Uterus (tissue), 4 donors: ENCODE data around the gene NGLY1. TPM values are rescaled to one million over a fixed set of nuclear protein-coding genes. Genes with fewer than 3 reads are reported as not detected.

Source experiments
- DNase-seq, 2 donors: peaks; one replicate each; pipeline ENCODE4 v3.0.0-alpha.2; 2019 to 2020
- H3K27ac ChIP-seq, 2 donors: fragments of 200-600 bp; sonication (generic); 1 replicate in 1 of 2; 2 replicates in 1 of 2; pipeline ENCODE4 v1.5.1; 2016 to 2018
- H3K27me3 ChIP-seq, 2 donors: fragments of 200-600 bp; sonication (generic); one replicate each; pipeline ENCODE4 v1.5.1; 2018 to 2019; ENCODE audit warnings: control low read depth in 1 of 2
- H3K36me3 ChIP-seq, 2 donors: fragments of 200-600 bp; sonication (generic); one replicate each; pipeline ENCODE4 v1.5.1; 2019; ENCODE audit warnings: control low read depth in 1 of 2
- H3K4me1 ChIP-seq, 2 donors: fragments of 200-600 bp; sonication (generic); one replicate each; pipeline ENCODE4 v1.5.1; 2018 to 2019; ENCODE audit warnings: control low read depth in 1 of 2
- H3K4me3 ChIP-seq, 2 donors: fragments of 200-600 bp; sonication (generic); 1 replicate in 1 of 2; 2 replicates in 1 of 2; pipeline ENCODE4 v1.5.1; 2018 to 2019; ENCODE audit warnings: mild to moderate bottlenecking in 1 of 2
- H3K9me3 ChIP-seq, 2 donors: fragments of 200-600 bp; sonication (generic); one replicate each; pipeline ENCODE4 v1.5.1; 2019; ENCODE audit warnings: control low read depth in 1 of 2
- POLR2A ChIP-seq, 2 donors: fragments of 450-650 bp; IDR thresholded peaks; one replicate each; pipeline ENCODE4 v1.6.1; 2016; ENCODE audit warnings: antibody characterized with exemption in 2 of 2, mild to moderate bottlenecking in 1 of 2, moderate library complexity in 1 of 2
- intact Hi-C: fragments of 100-400 bp; cut with DNase I; formaldehyde crosslinking; loops from one replicate; pipeline ENCODE4 v1.15.1; 2023; ENCODE audit warnings: low total_unique reads
- total RNA-seq, 4 donors: library from RNA; depleted of rRNA in 3 of 4; stranded (reverse); fragments of >200 nt in 3 of 4; gene quantifications; one replicate each; pipeline versions ENCODE4 v1.1.0 to v1.2.4, GENCODE V29; 2014 to 2023
- TF ChIP-seq, protein P1 (sequence below), 4 experiments: fragments of 200-600 bp in 2 of 4; fragments of 450-650 bp in 2 of 4; sonication (generic) in 2 of 4; IDR thresholded peaks; one replicate each; pipeline ENCODE4 v1.5.1; 2016 to 2019; ENCODE audit warnings: antibody characterized with exemption in 4 of 4, mild to moderate bottlenecking in 2 of 4, moderate library complexity in 1 of 4
- donor health status: DM: yes; HTN: yes; CAD: no.

Gene NGLY1
- total RNA-seq, 4 donors from 2014 or later = 7.4 to 59.2 (median 30.3) TPM

GRCh38 chr3:25751048-25751447 lies 32.2 kb downstream of the NGLY1 start:
- H3K27me3 ChIP-seq = no peaks in the 10 kb centered on the region
- H3K4me1 ChIP-seq = no peaks in the 10 kb centered on the region
- DNase-seq = no peak
- no peak overlapping the region for H3K4me3 ChIP-seq
- no peak for TF ChIP-seq POLR2A (IDR thresholded peaks at IDR 0.05)
- TF ChIP-seq, protein P1, sequence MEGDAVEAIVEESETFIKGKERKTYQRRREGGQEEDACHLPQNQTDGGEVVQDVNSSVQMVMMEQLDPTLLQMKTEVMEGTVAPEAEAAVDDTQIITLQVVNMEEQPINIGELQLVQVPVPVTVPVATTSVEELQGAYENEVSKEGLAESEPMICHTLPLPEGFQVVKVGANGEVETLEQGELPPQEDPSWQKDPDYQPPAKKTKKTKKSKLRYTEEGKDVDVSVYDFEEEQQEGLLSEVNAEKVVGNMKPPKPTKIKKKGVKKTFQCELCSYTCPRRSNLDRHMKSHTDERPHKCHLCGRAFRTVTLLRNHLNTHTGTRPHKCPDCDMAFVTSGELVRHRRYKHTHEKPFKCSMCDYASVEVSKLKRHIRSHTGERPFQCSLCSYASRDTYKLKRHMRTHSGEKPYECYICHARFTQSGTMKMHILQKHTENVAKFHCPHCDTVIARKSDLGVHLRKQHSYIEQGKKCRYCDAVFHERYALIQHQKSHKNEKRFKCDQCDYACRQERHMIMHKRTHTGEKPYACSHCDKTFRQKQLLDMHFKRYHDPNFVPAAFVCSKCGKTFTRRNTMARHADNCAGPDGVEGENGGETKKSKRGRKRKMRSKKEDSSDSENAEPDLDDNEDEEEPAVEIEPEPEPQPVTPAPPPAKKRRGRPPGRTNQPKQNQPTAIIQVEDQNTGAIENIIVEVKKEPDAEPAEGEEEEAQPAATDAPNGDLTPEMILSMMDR (IDR thresholded peaks at IDR 0.05) = no peak
- no peaks in the 10 kb centered on the region for H3K9me3 ChIP-seq
- intact Hi-C loops = no loop called here
- H3K36me3 ChIP-seq = no peaks in the 10 kb centered on the region
- H3K27ac ChIP-seq = no peak overlapping the region

DNA sequence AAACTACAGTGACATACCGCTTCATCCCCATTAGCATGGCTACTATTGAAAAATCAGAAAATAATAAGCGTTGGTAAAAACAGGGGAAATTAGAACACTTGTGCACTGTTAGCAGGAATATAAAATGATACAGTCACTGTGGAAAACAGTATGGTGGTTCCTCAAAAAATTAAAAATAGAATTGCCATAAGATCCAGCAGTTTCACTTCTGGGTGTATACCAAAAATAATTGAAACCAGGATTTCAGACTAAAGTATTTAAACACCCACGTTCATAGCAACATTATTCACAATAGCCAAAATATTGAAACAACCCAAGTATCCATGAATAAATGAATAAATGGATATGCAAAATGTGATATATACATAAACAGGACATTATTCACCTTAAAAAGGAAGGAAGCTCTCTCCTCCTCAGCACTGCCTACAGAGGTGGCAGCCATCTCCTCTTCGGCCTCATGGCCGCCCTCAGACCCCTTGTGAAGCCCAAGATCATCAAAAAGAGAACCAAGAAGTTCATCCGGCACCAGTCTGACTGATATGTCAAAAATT lies 34.1 kb downstream of the NGLY1 start:
- no peak for TF ChIP-seq POLR2A (IDR thresholded peaks at IDR 0.05)
- TF ChIP-seq, protein P1 (IDR thresholded peaks at IDR 0.05) = no peak

GRCh38 chr3:25748189-25748588 lies 35.1 kb downstream of the NGLY1 start:
- TF ChIP-seq, protein P1 (IDR thresholded peaks at IDR 0.05) = no peak
- no peak for TF ChIP-seq POLR2A (IDR thresholded peaks at IDR 0.05)
- Histone ChIP-seq H3K9me3 (no peaks in the 10 kb centered on the region), H3K36me3 (no peaks in the 10 kb centered on the region), H3K27ac (no peak overlapping the region), H3K4me3 (no peak overlapping the region), H3K4me1 (no peaks in the 10 kb centered on the region), H3K27me3 (no peaks in the 10 kb centered on the region)
- intact Hi-C loops = no loop called here
- no peak for DNase-seq

More for the DNA sequence above, 34.1 kb downstream of the NGLY1 start:
- intact Hi-C loops = no loop called here
- H3K27ac ChIP-seq = no peak overlapping the region
- no peaks in the 10 kb centered on the region for H3K27me3 ChIP-seq
- no peak overlapping the region for H3K4me3 ChIP-seq
- H3K9me3 ChIP-seq = no peaks in the 10 kb centered on the region
- H3K4me1 ChIP-seq = no peaks in the 10 kb centered on the region
- no peak for DNase-seq
- no peaks in the 10 kb centered on the region for H3K36me3 ChIP-seq

DNA sequence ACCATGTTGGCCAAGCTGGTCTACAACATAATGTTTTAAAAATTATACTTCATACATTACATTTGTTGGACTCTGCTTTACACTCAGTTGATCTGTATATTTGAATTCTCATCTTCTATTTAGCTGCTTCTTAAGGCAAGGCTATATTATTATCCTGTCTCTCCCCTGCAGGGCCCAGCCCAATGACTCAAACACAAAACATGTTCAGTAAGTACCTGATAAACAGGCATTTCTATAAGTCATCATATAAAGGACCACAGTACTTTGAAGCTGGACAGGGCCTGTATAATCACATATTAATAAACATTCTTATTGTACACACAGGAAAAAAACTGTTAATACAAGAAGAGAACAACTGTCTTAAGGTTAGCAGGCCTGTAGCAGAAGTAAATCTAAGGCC lies 36.2 kb downstream of the NGLY1 start:
- Histone ChIP-seq H3K4me1 (no peaks in the 10 kb centered on the region), H3K9me3 (no peaks in the 10 kb centered on the region), H3K27ac (no peak overlapping the region), H3K27me3 (no peaks in the 10 kb centered on the region), H3K4me3 (no peak overlapping the region), H3K36me3 (no peaks in the 10 kb centered on the region)
- intact Hi-C loops = no loop called here
- TF ChIP-seq, protein P1 (IDR thresholded peaks at IDR 0.05) = no peak
- no peak for TF ChIP-seq POLR2A (IDR thresholded peaks at IDR 0.05)
- DNase-seq = no peak

- H3K4me3 ChIP-seq = no peak overlapping the region
- TF ChIP-seq, protein P1 (IDR thresholded peaks at IDR 0.05) = no peak
- TF ChIP-seq POLR2A (IDR thresholded peaks at IDR 0.05) = no peak
- DNase-seq = no peak
- intact Hi-C loops = no loop called here
- no peaks in the 10 kb centered on the region for H3K36me3 ChIP-seq
- no peaks in the 10 kb centered on the region for H3K9me3 ChIP-seq
- H3K27me3 ChIP-seq = no peaks in the 10 kb centered on the region
- no peak overlapping the region for H3K27ac ChIP-seq
- H3K4me1 ChIP-seq = no peaks in the 10 kb centered on the region
Observed at GRCh38 chr3:25744470-25744869, 38.8 kb downstream of the NGLY1 start.
